Tibial nerve (tissue), 4 donors: ENCODE measurements around the gene MAP1B.

Experiments
- EP300 ChIP-seq, 2 donors: sonication (generic); formaldehyde crosslinking; IDR thresholded peaks; one replicate each; pipeline ENCODE4 v1.6.1; 2017; ENCODE audit warnings: antibody characterized with exemption in 2 of 2, mild to moderate bottlenecking in 1 of 2
- POLR2A ChIP-seq, 2 donors: fragments of 450-650 bp; IDR thresholded peaks; one replicate each; pipeline ENCODE4 v1.6.1; 2017; ENCODE audit warnings: antibody characterized with exemption in 2 of 2, mild to moderate bottlenecking in 2 of 2, moderate library complexity in 2 of 2
- TF ChIP-seq, protein P1 (sequence below), 5 experiments: fragments of 200-600 bp in 3 of 5; fragments of 450-650 bp in 2 of 5; sonication (generic) in 3 of 5; IDR thresholded peaks; one replicate each; pipeline ENCODE4 v1.5.1; 2016 to 2019; ENCODE audit warnings: antibody characterized with exemption in 5 of 5, mild to moderate bottlenecking in 3 of 5, moderate library complexity in 2 of 5

DNA sequence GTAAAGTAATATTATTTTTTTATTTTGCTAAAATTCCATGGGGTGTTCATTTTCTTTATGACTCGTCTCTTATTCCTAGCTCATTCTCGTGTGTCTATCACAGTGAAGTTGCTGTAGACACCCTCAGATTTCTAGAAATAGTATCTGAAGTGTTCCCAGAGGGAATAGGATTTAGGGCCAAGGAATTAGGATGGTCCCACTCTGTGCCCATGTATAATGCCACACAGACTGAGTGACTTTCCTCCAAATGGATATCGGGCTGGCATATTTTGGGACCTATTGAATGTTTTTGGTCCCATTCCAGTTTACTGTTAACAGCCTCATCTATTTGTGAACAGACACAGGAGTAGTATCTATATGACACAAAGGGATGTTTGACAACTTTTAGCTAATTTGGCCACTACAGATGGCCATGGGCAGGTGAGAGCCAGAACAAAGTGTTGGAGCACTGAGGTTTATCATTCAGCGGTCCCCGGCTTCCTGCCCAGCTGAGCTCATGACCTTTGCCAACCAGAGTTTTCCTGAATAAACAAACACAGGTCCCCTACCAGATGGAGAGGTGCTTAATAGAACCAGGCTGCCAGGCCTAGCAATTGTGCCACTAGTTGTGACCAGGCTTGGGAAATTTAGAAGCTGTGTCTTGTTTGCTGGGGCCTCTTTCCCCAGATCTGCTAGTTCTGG is 46.9 kb downstream of the MAP1B start:
- TF ChIP-seq, protein P1, sequence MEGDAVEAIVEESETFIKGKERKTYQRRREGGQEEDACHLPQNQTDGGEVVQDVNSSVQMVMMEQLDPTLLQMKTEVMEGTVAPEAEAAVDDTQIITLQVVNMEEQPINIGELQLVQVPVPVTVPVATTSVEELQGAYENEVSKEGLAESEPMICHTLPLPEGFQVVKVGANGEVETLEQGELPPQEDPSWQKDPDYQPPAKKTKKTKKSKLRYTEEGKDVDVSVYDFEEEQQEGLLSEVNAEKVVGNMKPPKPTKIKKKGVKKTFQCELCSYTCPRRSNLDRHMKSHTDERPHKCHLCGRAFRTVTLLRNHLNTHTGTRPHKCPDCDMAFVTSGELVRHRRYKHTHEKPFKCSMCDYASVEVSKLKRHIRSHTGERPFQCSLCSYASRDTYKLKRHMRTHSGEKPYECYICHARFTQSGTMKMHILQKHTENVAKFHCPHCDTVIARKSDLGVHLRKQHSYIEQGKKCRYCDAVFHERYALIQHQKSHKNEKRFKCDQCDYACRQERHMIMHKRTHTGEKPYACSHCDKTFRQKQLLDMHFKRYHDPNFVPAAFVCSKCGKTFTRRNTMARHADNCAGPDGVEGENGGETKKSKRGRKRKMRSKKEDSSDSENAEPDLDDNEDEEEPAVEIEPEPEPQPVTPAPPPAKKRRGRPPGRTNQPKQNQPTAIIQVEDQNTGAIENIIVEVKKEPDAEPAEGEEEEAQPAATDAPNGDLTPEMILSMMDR (IDR thresholded peaks at IDR 0.05): no peak
- no peak for TF ChIP-seq POLR2A (IDR thresholded peaks at IDR 0.05)
- no peak for TF ChIP-seq EP300 (IDR thresholded peaks at IDR 0.05)
